Skeletal muscle tissue (tissue), 4 donors: Measurements from ENCODE around the gene GPR132. TPM values are rescaled to one million over a fixed set of nuclear protein-coding genes. Genes with fewer than 3 reads are reported as not detected.

Experiments used
- H3K27ac ChIP-seq: one replicate; pipeline ENCODE4 v1.7.0; 2013; ENCODE audit warnings: mild to moderate bottlenecking, low read depth, low read length, inconsistent platforms
- H3K27me3 ChIP-seq, 3 donors: one replicate each; pipeline ENCODE4 v1.7.0; 2013; ENCODE audit warnings: low read length in 3 of 3; ENCODE audit not compliant: control insufficient read depth in 3 of 3, insufficient read depth in 3 of 3
- H3K36me3 ChIP-seq, 3 donors: one replicate each; pipeline ENCODE4 v1.7.0; 2013; ENCODE audit warnings: low read length in 3 of 3; ENCODE audit not compliant: control insufficient read depth in 3 of 3, insufficient read depth in 3 of 3
- H3K4me1 ChIP-seq, 3 donors: one replicate each; pipeline ENCODE4 v1.7.0; 2013; ENCODE audit warnings: low read length in 3 of 3, mild to moderate bottlenecking in 3 of 3; ENCODE audit not compliant: control insufficient read depth in 3 of 3, insufficient read depth in 3 of 3
- H3K4me3 ChIP-seq, 3 donors: one replicate each; pipeline ENCODE4 v1.7.0; 2013; ENCODE audit warnings: low read length in 3 of 3
- H3K9ac ChIP-seq, 3 donors: one replicate each; pipeline ENCODE4 v1.7.0; 2013; ENCODE audit warnings: low read length in 3 of 3, mild to moderate bottlenecking in 3 of 3, moderate library complexity in 2 of 3, low read depth in 1 of 3
- H3K9me3 ChIP-seq, 3 donors: one replicate each; pipeline ENCODE4 v1.7.0; 2013; ENCODE audit warnings: low read length in 3 of 3; ENCODE audit not compliant: control insufficient read depth in 3 of 3
- total RNA-seq: library from RNA; depleted of rRNA; stranded (reverse); fragments of >200 nt; gene quantifications from one replicate; pipeline ENCODE4 v1.2.3, GENCODE V29; 2014
- donor health status: Osteomylitis.

GPR132 gene
- total RNA-seq, 1 donor from 2014 or later = 1.6 TPM

GRCh38 chr14:105055334-105055733, 9.9 kb downstream of the GPR132 start:
- Histone ChIP-seq H3K9me3 (no peaks in the 10 kb centered on the region), H3K27ac (no peak overlapping the region), H3K4me1 (peaks cover 11 to 18% (median 14%) of the 10 kb centered on the region in 3 donors), H3K36me3 (no peaks in the 10 kb centered on the region), H3K27me3 (peaks cover 3 to 21% (median 16%) of the 10 kb centered on the region in 3 donors), H3K9ac (no peak overlapping the region), H3K4me3 (no peak overlapping the region)

DNA sequence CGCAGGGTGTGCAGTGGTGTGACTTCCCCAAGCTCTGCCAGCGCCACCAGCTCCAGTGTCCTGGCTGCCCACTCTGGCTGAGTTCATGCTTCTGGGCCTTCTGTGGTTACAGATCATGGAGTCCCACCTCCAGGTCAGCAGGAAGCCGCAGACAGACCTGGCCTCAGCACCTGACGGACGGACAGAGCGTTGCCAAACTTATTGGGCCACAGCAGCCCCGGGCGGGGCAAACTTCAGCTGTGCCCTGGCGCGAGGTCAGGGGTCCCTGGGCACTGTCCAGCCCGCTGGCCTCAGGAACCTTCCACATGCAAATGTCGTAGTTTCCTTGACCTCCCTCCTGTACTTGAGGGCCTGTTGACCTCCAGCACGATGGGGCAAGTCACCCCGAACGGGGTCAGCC, 11.2 kb downstream of the GPR132 start:
- Histone ChIP-seq H3K9ac (no peak overlapping the region), H3K27me3 (peaks cover 5 to 24% (median 16%) of the 10 kb centered on the region in 3 donors), H3K9me3 (no peaks in the 10 kb centered on the region), H3K4me1 (peaks cover 3 to 10% (median 5%) of the 10 kb centered on the region in 3 donors), H3K36me3 (no peaks in the 10 kb centered on the region), H3K4me3 (no peak overlapping the region), H3K27ac (no peak overlapping the region)

DNA sequence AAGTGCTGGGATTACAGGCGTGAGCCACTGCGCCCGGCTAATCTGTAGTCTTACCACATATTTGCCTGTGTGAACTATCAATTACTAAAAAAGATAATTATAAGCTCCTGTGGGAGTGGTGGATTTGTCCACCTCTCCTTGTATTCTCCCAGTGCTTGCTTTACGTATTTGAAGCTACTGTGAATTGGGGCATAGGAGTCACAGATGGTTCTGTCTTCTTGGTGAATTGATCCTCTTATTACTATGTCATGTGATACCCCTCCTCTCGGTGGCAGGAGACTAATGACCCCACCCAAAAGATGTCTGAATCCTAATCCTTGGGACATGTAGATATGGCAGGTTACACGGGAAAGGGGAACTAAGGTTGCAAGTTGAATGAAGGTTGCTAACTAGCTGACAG, 11.8 kb downstream of the GPR132 start:
- peaks cover 5 to 22% (median 16%) of the 10 kb centered on the region in 3 donors for H3K27me3 ChIP-seq
- no peaks in the 10 kb centered on the region for H3K36me3 ChIP-seq
- H3K4me3 ChIP-seq = no peak overlapping the region

GRCh38 chr14:105052110-105052458, 13.1 kb downstream of the GPR132 start:
- Histone ChIP-seq H3K9me3 (no peaks in the 10 kb centered on the region), H3K9ac (no peak overlapping the region), H3K36me3 (no peaks in the 10 kb centered on the region), H3K4me1 (peaks cover 0 to 5% (median 0%) of the 10 kb centered on the region in 3 donors), H3K27me3 (peaks cover 8 to 24% (median 23%) of the 10 kb centered on the region in 3 donors), H3K27ac (no peak overlapping the region), H3K4me3 (no peak overlapping the region)

More for the DNA sequence above, 11.8 kb downstream of the GPR132 start:
- H3K9ac ChIP-seq = no peak overlapping the region
- H3K9me3 ChIP-seq = no peaks in the 10 kb centered on the region
- H3K27ac ChIP-seq = no peak overlapping the region
- H3K4me1 ChIP-seq = peaks cover 0 to 5% (median 0%) of the 10 kb centered on the region in 3 donors

DNA sequence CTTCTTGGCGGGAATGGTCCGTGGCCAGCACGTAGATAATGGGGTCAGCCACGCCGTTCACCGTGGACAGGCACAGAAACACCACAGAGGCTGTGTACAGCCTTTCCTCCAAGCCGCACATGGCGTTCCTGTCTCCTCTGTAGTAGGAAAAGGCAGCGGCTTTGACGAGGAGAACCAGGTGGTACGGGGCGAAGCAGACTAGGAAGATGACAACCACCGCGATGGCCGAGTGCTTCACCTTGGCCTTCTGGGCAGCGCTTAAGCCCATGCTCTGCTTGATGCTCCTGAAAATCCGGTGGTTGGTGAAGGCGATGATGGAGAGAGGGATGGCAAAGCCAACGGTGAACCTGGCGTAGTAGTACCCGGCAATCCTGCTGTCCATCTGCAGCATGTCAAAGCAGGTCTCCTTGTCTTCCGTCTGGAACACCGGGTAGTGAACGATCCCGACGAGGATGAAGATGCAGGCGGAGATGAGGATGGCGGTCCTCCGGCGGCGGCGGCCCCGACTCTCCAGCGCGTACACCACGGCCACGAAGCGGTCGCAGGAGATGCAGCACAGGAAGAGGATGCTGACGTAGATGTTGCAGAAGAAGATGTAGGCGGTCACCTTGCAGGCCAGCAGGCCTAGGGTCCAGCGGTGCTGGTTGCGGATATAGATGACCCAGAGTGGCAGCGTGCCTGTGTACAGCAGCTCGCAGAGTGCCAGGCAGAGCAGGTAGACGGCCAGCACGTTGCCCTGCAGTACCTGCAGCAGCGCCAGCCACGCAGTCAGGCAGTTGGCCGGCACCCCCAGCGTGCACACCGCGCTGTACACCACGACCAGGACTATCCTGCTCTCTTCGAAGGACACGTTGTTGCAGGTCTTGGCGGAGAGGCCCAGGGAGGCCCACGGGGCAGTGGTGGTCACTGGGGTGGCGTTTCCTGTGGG, 13.8 kb downstream of the GPR132 start:
- H3K4me1 ChIP-seq = peaks cover 0 to 5% (median 0%) of the 10 kb centered on the region in 3 donors
- H3K27ac ChIP-seq = no peak overlapping the region
- H3K4me3 ChIP-seq = no peak overlapping the region
- H3K27me3 ChIP-seq = peaks cover 11 to 25% (median 24%) of the 10 kb centered on the region in 3 donors
- H3K9me3 ChIP-seq = no peaks in the 10 kb centered on the region
- H3K9ac ChIP-seq = no peak overlapping the region
- H3K36me3 ChIP-seq = no peaks in the 10 kb centered on the region

DNA sequence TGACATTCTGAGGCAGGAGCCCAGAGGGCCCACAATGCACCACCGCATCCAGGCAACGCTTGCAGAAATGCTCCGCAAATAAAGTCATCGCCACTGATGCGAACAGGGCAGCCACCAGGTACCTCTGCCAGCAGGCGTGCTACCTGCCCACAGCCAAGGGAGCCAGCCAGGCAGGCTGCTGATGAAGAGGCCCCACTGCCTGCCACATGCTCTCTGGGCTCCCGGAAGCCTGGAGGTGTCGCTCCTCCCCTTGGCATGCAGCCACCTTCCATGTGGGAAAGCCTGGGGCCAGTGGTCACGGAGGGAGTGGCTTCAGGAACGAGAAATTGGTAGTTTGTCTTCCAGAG, 14.7 kb downstream of the GPR132 start:
- H3K27me3 ChIP-seq = peaks cover 14 to 22% (median 18%) of the 10 kb centered on the region in 3 donors
- no peak overlapping the region for H3K9ac ChIP-seq
- no peak overlapping the region for H3K4me3 ChIP-seq
- no peak overlapping the region for H3K27ac ChIP-seq
- peaks cover 0 to 9% (median 5%) of the 10 kb centered on the region in 3 donors for H3K4me1 ChIP-seq
- no peaks in the 10 kb centered on the region for H3K9me3 ChIP-seq
- no peaks in the 10 kb centered on the region for H3K36me3 ChIP-seq

DNA sequence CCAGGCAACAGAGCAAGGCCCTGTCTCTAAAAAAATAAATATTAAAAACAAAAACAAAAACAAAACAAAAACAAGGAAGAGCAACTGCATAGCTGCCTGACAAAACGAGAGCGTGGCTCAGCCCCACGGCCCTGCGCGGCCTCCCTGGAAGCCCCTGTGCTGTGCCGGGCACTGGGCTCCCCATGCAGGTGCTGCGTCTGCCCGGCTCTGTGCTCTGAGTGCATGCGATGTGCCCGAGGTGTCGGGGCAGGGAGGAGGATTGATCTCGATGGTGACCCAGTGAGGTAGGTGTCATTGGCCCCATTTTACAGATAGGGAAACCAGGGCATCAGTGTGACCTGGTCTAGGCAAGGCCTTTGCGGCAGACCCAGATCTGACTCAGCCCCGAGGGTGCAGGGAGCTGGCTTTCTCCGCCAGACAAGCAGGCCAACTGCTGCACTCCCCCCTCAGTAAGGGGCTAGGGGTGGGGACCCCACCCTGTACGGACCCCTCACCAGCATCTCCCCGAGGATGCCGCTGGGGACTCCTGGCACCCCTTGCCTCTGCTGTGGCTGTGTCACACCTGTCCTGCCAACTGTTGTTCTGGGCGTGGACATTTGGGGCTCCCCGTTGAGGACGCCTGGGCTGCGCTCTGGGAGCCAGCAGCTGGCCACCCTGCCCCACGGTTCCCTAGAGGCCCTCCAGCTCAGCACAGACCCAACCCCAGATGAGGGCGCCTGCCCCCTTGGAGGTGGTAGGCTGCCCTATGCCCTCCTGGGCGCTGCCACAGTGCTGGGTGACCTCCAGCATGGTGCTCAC, 15.3 kb downstream of the GPR132 start:
- H3K9ac ChIP-seq = no peak overlapping the region
- H3K9me3 ChIP-seq = no peaks in the 10 kb centered on the region
- no peak overlapping the region for H3K27ac ChIP-seq
- no peak overlapping the region for H3K4me3 ChIP-seq
- H3K36me3 ChIP-seq = no peaks in the 10 kb centered on the region
- peaks cover 0 to 9% (median 6%) of the 10 kb centered on the region in 3 donors for H3K4me1 ChIP-seq
- H3K27me3 ChIP-seq = peaks cover 14 to 23% (median 15%) of the 10 kb centered on the region in 3 donors

- no peaks in the 10 kb centered on the region for H3K36me3 ChIP-seq
- peaks cover 22 to 36% (median 23%) of the 10 kb centered on the region in 3 donors for H3K27me3 ChIP-seq
- H3K27ac ChIP-seq = no peak overlapping the region
- H3K4me1 ChIP-seq = peaks cover 0 to 9% (median 6%) of the 10 kb centered on the region in 3 donors
- no peak overlapping the region for H3K4me3 ChIP-seq
- no peak overlapping the region for H3K9ac ChIP-seq
- no peaks in the 10 kb centered on the region for H3K9me3 ChIP-seq
Observed at GRCh38 chr14:105047283-105048016, 17.8 kb downstream of the GPR132 start.

GRCh38 chr14:105046891-105047282, 18.3 kb downstream of the GPR132 start:
- Histone ChIP-seq H3K4me1 (peaks cover 0 to 9% (median 6%) of the 10 kb centered on the region in 3 donors), H3K9ac (no peak overlapping the region), H3K27ac (no peak overlapping the region), H3K36me3 (no peaks in the 10 kb centered on the region), H3K27me3 (peaks cover 22 to 36% (median 23%) of the 10 kb centered on the region in 3 donors), H3K9me3 (no peaks in the 10 kb centered on the region), H3K4me3 (no peak overlapping the region)
